ENCODE measurements around the gene TMED6. TPM values are rescaled to one million over a fixed set of nuclear protein-coding genes. Genes with fewer than 3 reads are reported as not detected.

The TMED6 gene
- total RNA-seq, 1 experiment from 2014 or later: 0.72 TPM

DNA sequence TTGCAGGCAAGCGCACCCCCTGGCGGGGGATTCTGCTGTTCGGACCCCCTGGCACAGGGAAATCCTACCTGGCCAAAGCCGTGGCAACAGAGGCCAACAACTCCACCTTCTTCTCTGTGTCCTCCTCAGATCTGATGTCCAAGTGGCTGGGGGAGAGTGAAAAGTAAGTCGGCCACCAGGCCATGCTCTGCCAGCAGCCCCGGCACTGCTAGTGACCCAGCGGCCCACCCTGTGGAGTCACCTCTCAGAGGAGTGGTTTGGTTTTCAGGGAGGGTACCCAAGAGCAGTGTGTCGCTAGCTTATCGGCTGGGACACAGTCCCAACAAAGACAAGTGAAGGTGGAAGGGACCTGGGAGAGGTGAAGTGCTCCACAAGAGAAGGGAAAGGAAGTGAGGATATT lies 32.2 kb downstream of the TMED6 start (continued):
- TF ChIP-seq, protein P1, sequence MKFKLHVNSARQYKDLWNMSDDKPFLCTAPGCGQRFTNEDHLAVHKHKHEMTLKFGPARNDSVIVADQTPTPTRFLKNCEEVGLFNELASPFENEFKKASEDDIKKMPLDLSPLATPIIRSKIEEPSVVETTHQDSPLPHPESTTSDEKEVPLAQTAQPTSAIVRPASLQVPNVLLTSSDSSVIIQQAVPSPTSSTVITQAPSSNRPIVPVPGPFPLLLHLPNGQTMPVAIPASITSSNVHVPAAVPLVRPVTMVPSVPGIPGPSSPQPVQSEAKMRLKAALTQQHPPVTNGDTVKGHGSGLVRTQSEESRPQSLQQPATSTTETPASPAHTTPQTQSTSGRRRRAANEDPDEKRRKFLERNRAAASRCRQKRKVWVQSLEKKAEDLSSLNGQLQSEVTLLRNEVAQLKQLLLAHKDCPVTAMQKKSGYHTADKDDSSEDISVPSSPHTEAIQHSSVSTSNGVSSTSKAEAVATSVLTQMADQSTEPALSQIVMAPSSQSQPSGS (CRISPR knock-in tag; IDR thresholded peaks at IDR 0.05; ENCODE audit: borderline replicate concordance, low read depth): no peak
- TF ChIP-seq USF2 (CRISPR knock-in tag; IDR thresholded peaks at IDR 0.05) (no peak), HMGA2 (CRISPR knock-in tag; IDR thresholded peaks at IDR 0.05) (no peak), ZNF317 (CRISPR knock-in tag; IDR thresholded peaks at IDR 0.05; ENCODE audit: borderline replicate concordance, low read depth) (no peak), RORB (CRISPR knock-in tag; IDR thresholded peaks at IDR 0.05) (no peak)

GRCh38 chr16:69318911-69319289 lies 32.7 kb downstream of the TMED6 start:
- Mint-ChIP-seq H3K36me3 (peaks cover 61% of the 10 kb centered on the region), H3K27me3 (ENCODE audit: low read depth) (no peaks in the 10 kb centered on the region), H3K4me1 (no peaks in the 10 kb centered on the region), H3K27ac (no peak overlapping the region), H3K9me3 (no peaks in the 10 kb centered on the region), H3K4me3 (no peak overlapping the region)
- CTCF ChIA-PET: no interaction called here
- no peak for ATAC-seq
- DNase-seq (ENCODE audit: low spot score): no peak
- POLR2A ChIA-PET: interaction anchor here (0.7 kb wide), 1 partner anchor 27 kb away, joined by 3 read pairs; no protein-coding TSS in a partner anchor
- TF ChIP-seq ERG (CRISPR knock-in tag; IDR thresholded peaks at IDR 0.05): no peak
- TF ChIP-seq PRDM15 (CRISPR knock-in tag; IDR thresholded peaks at IDR 0.05): no peak
- TF ChIP-seq FOXJ3 (CRISPR knock-in tag; IDR thresholded peaks at IDR 0.05; ENCODE audit: borderline replicate concordance): no peak
- TF ChIP-seq, protein P2, sequence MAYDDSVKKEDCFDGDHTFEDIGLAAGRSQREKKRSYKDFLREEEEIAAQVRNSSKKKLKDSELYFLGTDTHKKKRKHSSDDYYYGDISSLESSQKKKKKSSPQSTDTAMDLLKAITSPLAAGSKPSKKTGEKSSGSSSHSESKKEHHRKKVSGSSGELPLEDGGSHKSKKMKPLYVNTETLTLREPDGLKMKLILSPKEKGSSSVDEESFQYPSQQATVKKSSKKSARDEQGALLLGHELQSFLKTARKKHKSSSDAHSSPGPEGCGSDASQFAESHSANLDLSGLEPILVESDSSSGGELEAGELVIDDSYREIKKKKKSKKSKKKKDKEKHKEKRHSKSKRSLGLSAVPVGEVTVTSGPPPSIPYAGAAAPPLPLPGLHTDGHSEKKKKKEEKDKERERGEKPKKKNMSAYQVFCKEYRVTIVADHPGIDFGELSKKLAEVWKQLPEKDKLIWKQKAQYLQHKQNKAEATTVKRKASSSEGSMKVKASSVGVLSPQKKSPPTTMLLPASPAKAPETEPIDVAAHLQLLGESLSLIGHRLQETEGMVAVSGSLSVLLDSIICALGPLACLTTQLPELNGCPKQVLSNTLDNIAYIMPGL (CRISPR knock-in tag; IDR thresholded peaks at IDR 0.05): no peak
- TF ChIP-seq HMGA2 (CRISPR knock-in tag; IDR thresholded peaks at IDR 0.05): no peak
- no peak for TF ChIP-seq TEAD1 (CRISPR knock-in tag; IDR thresholded peaks at IDR 0.05)
- no peak for TF ChIP-seq IRF2 (CRISPR knock-in tag; IDR thresholded peaks at IDR 0.05; ENCODE audit: borderline replicate concordance, low read depth)
- TF ChIP-seq NR2C2 (CRISPR knock-in tag; IDR thresholded peaks at IDR 0.05): no peak
- TF ChIP-seq, protein P3, sequence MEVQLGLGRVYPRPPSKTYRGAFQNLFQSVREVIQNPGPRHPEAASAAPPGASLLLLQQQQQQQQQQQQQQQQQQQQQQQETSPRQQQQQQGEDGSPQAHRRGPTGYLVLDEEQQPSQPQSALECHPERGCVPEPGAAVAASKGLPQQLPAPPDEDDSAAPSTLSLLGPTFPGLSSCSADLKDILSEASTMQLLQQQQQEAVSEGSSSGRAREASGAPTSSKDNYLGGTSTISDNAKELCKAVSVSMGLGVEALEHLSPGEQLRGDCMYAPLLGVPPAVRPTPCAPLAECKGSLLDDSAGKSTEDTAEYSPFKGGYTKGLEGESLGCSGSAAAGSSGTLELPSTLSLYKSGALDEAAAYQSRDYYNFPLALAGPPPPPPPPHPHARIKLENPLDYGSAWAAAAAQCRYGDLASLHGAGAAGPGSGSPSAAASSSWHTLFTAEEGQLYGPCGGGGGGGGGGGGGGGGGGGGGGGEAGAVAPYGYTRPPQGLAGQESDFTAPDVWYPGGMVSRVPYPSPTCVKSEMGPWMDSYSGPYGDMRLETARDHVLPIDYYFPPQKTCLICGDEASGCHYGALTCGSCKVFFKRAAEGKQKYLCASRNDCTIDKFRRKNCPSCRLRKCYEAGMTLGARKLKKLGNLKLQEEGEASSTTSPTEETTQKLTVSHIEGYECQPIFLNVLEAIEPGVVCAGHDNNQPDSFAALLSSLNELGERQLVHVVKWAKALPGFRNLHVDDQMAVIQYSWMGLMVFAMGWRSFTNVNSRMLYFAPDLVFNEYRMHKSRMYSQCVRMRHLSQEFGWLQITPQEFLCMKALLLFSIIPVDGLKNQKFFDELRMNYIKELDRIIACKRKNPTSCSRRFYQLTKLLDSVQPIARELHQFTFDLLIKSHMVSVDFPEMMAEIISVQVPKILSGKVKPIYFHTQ (CRISPR knock-in tag; IDR thresholded peaks at IDR 0.05): no peak
- no peak for TF ChIP-seq ZNF416 (CRISPR knock-in tag; IDR thresholded peaks at IDR 0.05)
- TF ChIP-seq, protein P4, sequence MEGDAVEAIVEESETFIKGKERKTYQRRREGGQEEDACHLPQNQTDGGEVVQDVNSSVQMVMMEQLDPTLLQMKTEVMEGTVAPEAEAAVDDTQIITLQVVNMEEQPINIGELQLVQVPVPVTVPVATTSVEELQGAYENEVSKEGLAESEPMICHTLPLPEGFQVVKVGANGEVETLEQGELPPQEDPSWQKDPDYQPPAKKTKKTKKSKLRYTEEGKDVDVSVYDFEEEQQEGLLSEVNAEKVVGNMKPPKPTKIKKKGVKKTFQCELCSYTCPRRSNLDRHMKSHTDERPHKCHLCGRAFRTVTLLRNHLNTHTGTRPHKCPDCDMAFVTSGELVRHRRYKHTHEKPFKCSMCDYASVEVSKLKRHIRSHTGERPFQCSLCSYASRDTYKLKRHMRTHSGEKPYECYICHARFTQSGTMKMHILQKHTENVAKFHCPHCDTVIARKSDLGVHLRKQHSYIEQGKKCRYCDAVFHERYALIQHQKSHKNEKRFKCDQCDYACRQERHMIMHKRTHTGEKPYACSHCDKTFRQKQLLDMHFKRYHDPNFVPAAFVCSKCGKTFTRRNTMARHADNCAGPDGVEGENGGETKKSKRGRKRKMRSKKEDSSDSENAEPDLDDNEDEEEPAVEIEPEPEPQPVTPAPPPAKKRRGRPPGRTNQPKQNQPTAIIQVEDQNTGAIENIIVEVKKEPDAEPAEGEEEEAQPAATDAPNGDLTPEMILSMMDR (IDR thresholded peaks at IDR 0.05): no peak
- TF ChIP-seq, protein P5, sequence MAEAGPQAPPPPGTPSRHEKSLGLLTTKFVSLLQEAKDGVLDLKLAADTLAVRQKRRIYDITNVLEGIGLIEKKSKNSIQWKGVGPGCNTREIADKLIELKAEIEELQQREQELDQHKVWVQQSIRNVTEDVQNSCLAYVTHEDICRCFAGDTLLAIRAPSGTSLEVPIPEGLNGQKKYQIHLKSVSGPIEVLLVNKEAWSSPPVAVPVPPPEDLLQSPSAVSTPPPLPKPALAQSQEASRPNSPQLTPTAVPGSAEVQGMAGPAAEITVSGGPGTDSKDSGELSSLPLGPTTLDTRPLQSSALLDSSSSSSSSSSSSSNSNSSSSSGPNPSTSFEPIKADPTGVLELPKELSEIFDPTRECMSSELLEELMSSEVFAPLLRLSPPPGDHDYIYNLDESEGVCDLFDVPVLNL (CRISPR knock-in tag; IDR thresholded peaks at IDR 0.05; ENCODE audit: borderline replicate concordance, low read depth): no peak
- no peak for TF ChIP-seq CBFB (CRISPR knock-in tag; IDR thresholded peaks at IDR 0.05; ENCODE audit: low read depth)
- TF ChIP-seq ATF3 (CRISPR knock-in tag; conservative IDR thresholded peaks at IDR 0.05): no peak
- TF ChIP-seq RELA (CRISPR knock-in tag; IDR thresholded peaks at IDR 0.05; ENCODE audit: borderline replicate concordance): no peak
- TF ChIP-seq E2F5 (CRISPR knock-in tag; IDR thresholded peaks at IDR 0.05): no peak

Measured in WTC11 (cell line).